ENCODE data around the gene FBLN7.

FBLN7 gene

GRCh38 chr2:112159454-112159921 is 21.3 kb downstream of the FBLN7 start:
- DNase-seq: no peak

- no peak for DNase-seq
Observed at GRCh38 chr2:112160283-112161250, 22.4 kb downstream of the FBLN7 start.

- no peak for DNase-seq
Observed at GRCh38 chr2:112161431-112162145, 23.4 kb downstream of the FBLN7 start.

GRCh38 chr2:112162341-112162740 is 24.2 kb downstream of the FBLN7 start:
- DNase-seq: no peak

- no peak for DNase-seq
Observed at GRCh38 chr2:112162956-112163355, 24.8 kb downstream of the FBLN7 start.

GRCh38 chr2:112163541-112163981 is 25.4 kb downstream of the FBLN7 start:
- no peak for DNase-seq

- no peak for DNase-seq
Observed at GRCh38 chr2:112164876-112165275, 26.7 kb downstream of the FBLN7 start.

GRCh38 chr2:112165296-112165695 is 27.1 kb downstream of the FBLN7 start:
- DNase-seq: no peak

- peak; percentile 12 for DNase-seq
Observed at GRCh38 chr2:112166806-112167499, 28.8 kb downstream of the FBLN7 start.

- no peak for DNase-seq
Observed at GRCh38 chr2:112168422-112169124, 30.4 kb downstream of the FBLN7 start.

GRCh38 chr2:112170495-112170894 is 32.3 kb downstream of the FBLN7 start:
- no peak for DNase-seq

- no peak for DNase-seq
Observed at GRCh38 chr2:112173646-112174319, 35.6 kb downstream of the FBLN7 start.

GRCh38 chr2:112174383-112174782 is 36.2 kb downstream of the FBLN7 start:
- no peak for DNase-seq

- no peak for DNase-seq
Observed at GRCh38 chr2:112175333-112175732, 37.1 kb downstream of the FBLN7 start.

GRCh38 chr2:112175958-112176573 is 37.9 kb downstream of the FBLN7 start:
- DNase-seq: no peak

GRCh38 chr2:112181571-112182290 is 43.5 kb downstream of the FBLN7 start:
- peak; percentile 74 for DNase-seq

- DNase-seq: peak; percentile 52
Observed at GRCh38 chr2:112182581-112183034, 44.4 kb downstream of the FBLN7 start.

- peak; percentile 9 for DNase-seq
Observed at GRCh38 chr2:112183327-112184025, 45.3 kb downstream of the FBLN7 start.

- no peak for DNase-seq
Observed at GRCh38 chr2:112184121-112184520, 45.9 kb downstream of the FBLN7 start.

- DNase-seq: no peak
Observed at GRCh38 chr2:112185131-112185530, 46.9 kb downstream of the FBLN7 start.

Measured in CD4-positive, alpha-beta T cell treated with Interleukin-12 subunit alpha and Interleukin-12 subunit beta, for 1 hour (primary cell).